EH (cell line): Measurements from ENCODE around the gene NEK8.

Experiments
- DNase-seq: peaks from one replicate; pipeline ENCODE4 v3.0.0-alpha.2; 2015; ENCODE audit warnings: low read depth

The NEK8 gene

GRCh38 chr17:28728364-28729200 is at the start of gene NEK8:
NEK8 (plus strand) TSS chr17:28728788; CDS start chr17:28728814, 26 bp downstream.
- DNase-seq, result peak; percentile 94

DNA sequence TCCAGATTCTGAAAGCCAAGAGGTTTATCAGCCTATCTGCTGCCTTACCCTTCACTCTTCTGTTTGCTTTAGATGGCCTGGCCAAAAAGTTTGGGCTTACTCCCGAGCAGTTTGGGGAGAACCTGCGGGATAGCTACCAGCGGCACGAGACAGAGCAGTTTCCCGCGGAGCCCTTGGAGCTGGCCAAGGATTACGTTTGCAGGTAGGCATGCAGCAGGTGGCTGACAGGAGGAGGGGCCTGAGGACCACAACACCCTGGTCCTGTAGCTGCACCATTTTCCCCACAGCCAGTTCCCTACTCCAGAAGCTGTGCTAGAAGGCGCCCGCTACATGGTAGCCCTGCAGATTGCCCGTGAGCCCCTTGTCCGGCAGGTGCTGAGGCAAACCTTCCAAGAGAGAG is 45.9 kb upstream of the NEK8 start:
- DNase-seq, result no peak

DNA sequence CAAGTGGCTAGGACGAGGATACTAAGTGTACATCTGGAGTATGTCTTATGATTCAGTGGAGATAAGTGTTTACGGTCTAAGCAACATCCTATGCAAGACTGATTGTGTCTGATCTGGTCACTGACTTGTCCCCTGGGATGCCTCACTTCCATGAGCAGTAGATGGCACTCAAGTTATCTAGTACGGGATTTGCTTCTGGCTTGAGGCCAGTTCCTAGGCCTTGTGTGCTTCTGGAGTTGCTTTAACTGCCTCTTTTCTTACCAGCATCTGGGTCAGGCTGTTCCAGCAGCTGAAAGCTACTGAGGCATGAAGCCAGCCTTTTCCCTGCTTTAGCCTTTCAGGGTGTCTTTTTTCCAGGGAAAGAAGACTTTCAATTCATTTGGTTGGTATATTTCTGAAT is 43.6 kb upstream of the NEK8 start:
- DNase-seq, result peak; percentile 66

- DNase-seq, result no peak
Observed at GRCh38 chr17:28685366-28685765, 43.2 kb upstream of the NEK8 start.

GRCh38 chr17:28686296-28686695 is 42.3 kb upstream of the NEK8 start:
- DNase-seq, result no peak

GRCh38 chr17:28688481-28688880 is 40.1 kb upstream of the NEK8 start:
- DNase-seq, result no peak

- no peak for DNase-seq
Observed at GRCh38 chr17:28689011-28689410, 39.6 kb upstream of the NEK8 start.

- no peak for DNase-seq
Observed at GRCh38 chr17:28693869-28694268, 34.7 kb upstream of the NEK8 start.

DNA sequence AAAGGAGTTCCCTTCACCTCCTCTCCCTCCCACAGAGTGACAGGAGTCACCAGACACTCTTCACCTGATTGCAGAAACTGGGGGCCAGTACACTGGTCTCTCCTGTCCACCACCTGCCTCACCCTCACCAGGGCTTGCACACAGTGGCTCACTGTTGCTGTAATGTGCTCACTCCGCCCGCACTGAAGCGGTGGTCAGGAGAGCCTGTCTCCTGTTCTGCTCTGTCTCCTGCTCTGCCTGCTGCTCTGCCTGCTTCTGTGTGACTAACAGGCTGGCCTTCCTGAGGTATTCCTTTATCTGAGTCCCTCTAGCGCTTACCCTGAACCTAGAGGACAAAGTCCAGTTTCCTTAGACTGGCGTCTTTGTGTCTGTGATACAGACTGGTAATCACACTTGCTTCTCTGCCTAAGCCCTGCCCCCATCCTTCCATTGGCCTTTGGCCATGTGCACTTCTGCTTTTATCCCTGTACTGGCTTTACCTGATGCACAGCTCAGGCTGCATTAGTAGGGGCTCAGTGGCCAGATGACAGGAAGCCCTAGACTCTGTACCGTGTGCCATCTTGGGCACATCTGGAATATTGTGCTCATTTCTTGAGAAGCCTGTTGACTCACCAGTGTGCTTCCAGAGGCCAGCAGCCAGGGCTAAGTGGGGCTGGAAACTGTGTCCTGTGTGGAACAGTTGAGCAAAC is 30.2 kb upstream of the NEK8 start:
- DNase-seq, result no peak

- no peak for DNase-seq
Observed at GRCh38 chr17:28700278-28700677, 28.3 kb upstream of the NEK8 start.

DNA sequence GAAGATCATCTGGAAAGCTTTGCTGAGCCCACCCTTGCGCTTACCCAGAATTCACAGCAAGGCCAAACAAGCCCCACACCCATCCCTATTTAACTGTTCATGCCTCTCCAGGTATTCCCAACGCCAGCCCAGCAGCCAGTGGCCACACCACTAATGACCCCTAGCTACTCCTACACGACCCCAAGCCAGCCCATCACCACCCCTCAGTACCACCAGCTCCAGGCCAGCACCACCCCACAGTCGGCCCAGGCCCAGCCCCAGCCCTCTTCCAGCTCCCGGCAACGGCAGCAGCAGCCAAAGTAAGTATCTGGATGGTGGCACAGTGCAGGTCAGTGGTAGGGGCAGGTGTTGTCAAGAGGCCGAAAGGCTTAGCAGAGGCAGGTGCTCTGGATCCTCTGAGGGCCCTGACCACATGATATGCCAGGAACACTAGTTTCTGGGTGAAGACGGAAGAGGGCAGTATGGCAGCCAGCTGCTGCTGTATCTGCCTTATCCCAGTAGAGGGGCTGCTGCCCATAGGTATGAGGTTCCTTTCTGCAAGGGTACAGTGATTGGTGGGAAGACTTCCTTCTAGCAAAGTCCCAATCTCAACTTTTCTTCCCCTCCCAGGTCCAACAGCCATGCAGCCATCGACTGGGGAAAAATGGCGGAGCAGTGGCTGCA is 27.6 kb upstream of the NEK8 start:
- no peak for DNase-seq

DNA sequence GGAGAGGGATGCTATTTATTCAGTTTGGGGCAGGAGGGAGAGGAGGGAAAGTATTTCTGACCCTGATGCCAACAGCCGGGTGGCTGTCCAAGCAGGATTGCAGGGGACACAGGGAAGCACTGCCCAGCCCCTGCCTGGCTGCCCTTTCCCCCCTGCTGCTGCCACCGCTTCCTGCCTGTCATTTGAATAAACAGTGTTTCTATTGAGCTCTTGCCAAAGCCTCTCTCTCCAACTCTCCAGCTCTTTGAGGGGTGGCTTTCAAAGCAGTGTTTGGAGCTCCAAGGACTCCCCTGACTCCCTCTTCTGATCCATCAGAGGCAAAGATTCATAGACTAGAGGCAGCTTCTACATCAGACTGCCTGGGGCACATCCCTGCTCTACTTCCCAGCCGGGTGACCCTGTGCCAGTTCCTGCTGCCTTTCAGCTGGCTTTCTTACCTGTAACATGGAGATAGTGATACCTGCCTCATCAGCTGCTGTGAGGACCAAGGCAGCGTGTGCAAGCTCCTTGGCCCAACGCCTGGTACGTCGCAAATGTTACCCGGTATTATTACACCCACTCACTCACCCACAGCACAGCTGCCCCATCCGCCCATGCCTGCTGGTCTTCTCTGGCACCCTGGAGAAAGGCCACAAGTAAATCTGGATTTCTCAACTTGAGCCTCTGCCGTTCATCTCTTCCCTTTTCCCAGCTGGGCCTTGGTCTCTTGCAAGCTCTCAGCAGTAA is 26.4 kb upstream of the NEK8 start:
- DNase-seq, result no peak

- no peak for DNase-seq
Observed at GRCh38 chr17:28702752-28703150, 25.8 kb upstream of the NEK8 start.

DNA sequence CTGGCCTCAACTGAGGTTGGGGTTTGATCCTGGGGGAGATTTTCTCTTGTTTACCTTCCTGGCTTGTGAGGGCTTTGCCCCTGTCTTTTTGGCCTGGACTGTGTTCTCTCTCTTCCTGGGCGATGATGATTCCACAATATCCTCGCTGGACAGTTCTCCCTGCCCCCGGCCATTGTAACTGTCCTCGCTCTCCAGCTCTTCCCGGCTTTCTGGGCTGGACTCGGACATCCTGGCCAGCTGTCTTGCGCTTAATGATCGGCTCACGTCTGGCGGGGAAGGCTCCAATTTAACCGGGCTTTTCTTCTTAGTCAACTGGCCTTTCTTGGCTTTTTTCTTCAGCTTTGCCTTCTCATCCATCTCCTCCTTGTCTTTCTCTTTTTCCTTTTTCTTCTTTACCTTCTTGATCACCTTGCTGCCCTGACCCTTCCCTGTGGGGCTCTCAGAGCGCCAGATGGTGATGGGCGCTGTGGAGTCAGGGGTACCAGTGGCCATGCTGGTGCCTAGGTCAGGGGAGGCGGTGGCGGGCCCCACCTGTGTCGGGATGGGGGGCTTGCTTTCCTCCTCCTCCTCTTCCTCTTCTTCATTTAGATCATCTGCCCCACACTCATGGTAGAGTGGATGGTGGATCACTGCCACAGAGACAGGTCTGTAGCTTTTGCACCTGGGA is 24.9 kb upstream of the NEK8 start:
- DNase-seq, result no peak

- DNase-seq, result no peak
Observed at GRCh38 chr17:28704219-28704858, 24.2 kb upstream of the NEK8 start.

- DNase-seq, result no peak
Observed at GRCh38 chr17:28705074-28705659, 23.4 kb upstream of the NEK8 start.

DNA sequence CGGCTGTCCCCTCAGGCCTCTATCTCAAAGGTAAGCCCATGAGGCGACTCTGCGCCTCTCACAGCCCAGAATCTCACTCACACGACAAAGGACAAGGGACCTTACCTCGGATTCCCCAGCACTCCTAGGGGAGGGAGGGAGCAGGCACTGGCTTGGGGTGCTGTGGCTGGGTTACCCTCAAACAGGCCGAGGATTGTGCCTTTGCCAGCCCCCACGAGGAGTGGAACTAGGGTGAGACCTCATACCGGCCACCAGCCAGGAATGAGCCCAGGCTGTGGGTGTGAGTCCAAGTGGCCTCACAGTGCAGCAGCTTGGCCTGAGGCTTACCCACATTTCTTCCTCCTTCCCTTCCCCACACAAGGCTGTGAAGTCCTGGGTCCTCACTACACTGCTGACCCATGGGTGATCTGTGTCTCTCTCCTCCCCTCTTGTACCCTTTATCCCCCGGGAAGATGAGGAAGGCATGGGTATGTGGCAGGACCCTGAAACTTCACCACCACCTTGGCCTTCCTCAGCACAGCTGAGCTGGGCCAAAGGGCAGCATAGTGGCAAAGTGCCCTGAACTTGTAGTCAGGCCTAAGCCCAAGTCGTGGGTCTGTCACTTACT is 22.8 kb upstream of the NEK8 start:
- DNase-seq, result no peak

GRCh38 chr17:28706471-28707338 is 21.9 kb upstream of the NEK8 start:
- DNase-seq, result no peak

DNA sequence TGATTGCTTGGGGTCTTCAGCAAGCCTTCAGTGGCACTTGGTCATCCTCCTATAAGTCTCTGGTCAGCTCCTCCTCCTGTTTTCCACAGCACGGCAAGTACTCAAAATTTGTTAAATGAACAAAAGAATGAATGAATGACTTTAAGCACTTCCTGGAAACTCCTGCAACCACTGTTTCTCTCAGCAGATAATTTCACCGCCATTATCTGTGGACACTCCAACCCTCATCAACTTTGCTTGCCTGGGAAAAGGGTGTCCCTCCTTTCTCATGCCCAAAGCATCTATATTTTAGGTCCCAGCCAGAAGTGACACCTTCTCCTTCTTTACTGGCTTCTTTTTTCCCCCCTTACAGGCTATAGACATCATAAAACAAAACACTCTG is 21.3 kb upstream of the NEK8 start:
- DNase-seq, result no peak
